ENCODE data around the gene MED12L. TPM values are rescaled to one million over a fixed set of nuclear protein-coding genes. Genes with fewer than 3 reads are reported as not detected.

MED12L gene
- total and polyA plus RNA-seq, 10 of the 15 experiments (the other 5 are each of a cell fraction or from before 2014, with no cell fraction given): 0.01 to 0.06 (median 0.03) TPM; not detected in 2

DNA sequence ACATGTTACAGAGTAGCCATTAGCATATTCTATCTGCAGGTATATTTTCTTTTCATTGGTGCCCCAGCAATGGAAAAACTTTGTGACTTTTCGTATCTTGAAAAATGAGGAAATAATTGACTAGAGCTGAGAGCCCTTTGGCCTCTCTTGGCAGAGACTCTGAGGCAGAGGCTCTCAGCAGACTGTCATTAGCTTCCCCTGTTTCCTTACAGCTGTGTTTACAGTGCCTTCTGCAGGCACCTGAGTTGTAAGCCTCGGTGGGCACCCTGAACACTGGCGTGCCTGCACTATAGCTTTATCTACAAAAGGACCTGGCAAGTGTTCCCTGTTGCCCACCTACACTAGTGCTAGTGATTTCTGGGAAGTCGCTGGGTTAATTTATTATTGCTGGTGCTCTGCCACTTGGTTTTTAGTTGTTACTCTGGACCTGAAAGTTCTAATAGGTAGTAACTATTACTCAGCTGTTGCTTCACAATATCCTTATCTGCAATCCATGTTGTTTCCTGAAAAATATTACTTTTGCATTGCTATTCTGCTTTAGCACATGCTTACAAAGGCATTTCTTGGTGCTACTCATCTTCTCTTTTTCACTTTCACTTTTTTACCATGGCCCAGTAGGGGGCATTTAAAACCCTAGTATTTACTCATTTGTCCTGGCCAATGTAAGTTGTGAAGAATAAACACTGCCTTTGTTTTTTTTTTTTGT lies 125.4 kb downstream of the MED12L start:
- no TSS peak for BruUV-seq (replicated peaks)
- TF ChIP-seq RAD21 (IDR thresholded peaks at IDR 0.05; ENCODE audit: insufficient read depth, low read depth, low read length): peak; percentile 14; the same call in 1 of the 2 replicates
- TF ChIP-seq, protein P1, sequence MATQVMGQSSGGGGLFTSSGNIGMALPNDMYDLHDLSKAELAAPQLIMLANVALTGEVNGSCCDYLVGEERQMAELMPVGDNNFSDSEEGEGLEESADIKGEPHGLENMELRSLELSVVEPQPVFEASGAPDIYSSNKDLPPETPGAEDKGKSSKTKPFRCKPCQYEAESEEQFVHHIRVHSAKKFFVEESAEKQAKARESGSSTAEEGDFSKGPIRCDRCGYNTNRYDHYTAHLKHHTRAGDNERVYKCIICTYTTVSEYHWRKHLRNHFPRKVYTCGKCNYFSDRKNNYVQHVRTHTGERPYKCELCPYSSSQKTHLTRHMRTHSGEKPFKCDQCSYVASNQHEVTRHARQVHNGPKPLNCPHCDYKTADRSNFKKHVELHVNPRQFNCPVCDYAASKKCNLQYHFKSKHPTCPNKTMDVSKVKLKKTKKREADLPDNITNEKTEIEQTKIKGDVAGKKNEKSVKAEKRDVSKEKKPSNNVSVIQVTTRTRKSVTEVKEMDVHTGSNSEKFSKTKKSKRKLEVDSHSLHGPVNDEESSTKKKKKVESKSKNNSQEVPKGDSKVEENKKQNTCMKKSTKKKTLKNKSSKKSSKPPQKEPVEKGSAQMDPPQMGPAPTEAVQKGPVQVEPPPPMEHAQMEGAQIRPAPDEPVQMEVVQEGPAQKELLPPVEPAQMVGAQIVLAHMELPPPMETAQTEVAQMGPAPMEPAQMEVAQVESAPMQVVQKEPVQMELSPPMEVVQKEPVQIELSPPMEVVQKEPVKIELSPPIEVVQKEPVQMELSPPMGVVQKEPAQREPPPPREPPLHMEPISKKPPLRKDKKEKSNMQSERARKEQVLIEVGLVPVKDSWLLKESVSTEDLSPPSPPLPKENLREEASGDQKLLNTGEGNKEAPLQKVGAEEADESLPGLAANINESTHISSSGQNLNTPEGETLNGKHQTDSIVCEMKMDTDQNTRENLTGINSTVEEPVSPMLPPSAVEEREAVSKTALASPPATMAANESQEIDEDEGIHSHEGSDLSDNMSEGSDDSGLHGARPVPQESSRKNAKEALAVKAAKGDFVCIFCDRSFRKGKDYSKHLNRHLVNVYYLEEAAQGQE (IDR thresholded peaks at IDR 0.05; ENCODE audit: low read depth, low read length): no peak
- TF ChIP-seq SIN3A (IDR thresholded peaks at IDR 0.05; ENCODE audit: low read depth, low read length): no peak
- TF ChIP-seq RB1 (IDR thresholded peaks at IDR 0.05; ENCODE audit: borderline replicate concordance): no peak
- TF ChIP-seq MXI1 (IDR thresholded peaks at IDR 0.05; ENCODE audit: low read depth, low read length): no peak
- TF ChIP-seq, protein P2, sequence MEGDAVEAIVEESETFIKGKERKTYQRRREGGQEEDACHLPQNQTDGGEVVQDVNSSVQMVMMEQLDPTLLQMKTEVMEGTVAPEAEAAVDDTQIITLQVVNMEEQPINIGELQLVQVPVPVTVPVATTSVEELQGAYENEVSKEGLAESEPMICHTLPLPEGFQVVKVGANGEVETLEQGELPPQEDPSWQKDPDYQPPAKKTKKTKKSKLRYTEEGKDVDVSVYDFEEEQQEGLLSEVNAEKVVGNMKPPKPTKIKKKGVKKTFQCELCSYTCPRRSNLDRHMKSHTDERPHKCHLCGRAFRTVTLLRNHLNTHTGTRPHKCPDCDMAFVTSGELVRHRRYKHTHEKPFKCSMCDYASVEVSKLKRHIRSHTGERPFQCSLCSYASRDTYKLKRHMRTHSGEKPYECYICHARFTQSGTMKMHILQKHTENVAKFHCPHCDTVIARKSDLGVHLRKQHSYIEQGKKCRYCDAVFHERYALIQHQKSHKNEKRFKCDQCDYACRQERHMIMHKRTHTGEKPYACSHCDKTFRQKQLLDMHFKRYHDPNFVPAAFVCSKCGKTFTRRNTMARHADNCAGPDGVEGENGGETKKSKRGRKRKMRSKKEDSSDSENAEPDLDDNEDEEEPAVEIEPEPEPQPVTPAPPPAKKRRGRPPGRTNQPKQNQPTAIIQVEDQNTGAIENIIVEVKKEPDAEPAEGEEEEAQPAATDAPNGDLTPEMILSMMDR (IDR thresholded peaks at IDR 0.05 in 2 of 3, conservative IDR thresholded peaks at IDR 0.05 in 1 of 3; ENCODE audit: control insufficient read depth in 2 of 3, extremely low read depth in 1 of 3, insufficient read depth in 1 of 3, low read depth in 3 of 3, low read length in 3 of 3): 0 out of 6 replicates have a peak, but pooled peaks of 2 of the 3 experiments have one; percentile 13 to 25
- TF ChIP-seq CHD2 (IDR thresholded peaks at IDR 0.05; ENCODE audit: borderline replicate concordance, low read depth, low read length): no peak
- no peak for TF ChIP-seq STAT3 (IDR thresholded peaks at IDR 0.05; ENCODE audit: low read depth, low read length)
- no peak for TF ChIP-seq CBFB (IDR thresholded peaks at IDR 0.05; ENCODE audit: low read depth)
- TF ChIP-seq IRF4 (IDR thresholded peaks at IDR 0.05; ENCODE audit: low read depth, low read length): no peak
- TF ChIP-seq, protein P3, sequence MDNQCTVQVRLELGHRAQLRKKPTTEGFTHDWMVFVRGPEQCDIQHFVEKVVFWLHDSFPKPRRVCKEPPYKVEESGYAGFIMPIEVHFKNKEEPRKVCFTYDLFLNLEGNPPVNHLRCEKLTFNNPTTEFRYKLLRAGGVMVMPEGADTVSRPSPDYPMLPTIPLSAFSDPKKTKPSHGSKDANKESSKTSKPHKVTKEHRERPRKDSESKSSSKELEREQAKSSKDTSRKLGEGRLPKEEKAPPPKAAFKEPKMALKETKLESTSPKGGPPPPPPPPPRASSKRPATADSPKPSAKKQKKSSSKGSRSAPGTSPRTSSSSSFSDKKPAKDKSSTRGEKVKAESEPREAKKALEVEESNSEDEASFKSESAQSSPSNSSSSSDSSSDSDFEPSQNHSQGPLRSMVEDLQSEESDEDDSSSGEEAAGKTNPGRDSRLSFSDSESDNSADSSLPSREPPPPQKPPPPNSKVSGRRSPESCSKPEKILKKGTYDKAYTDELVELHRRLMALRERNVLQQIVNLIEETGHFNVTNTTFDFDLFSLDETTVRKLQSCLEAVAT (IDR thresholded peaks at IDR 0.05): no peak
- TF ChIP-seq ZNF217 (IDR thresholded peaks at IDR 0.05): no peak
- intact Hi-C loops (cut with micrococcal nuclease; ENCODE audit: unreplicated experiment): no loop called here
- POLR2A ChIA-PET: interaction anchor here (0.7 kb wide), 1 partner anchor 43 kb away, joined by 3 read pairs; no protein-coding TSS in a partner anchor
- RAD21 ChIA-PET (ENCODE audit: unreplicated experiment): interaction anchor here (0.9 to 1.5 kb wide), 3 partner anchors 16 to 67 kb away, joined by 3 to 7 read pairs (median 3); partner anchors contain the start of gene P2RY14
- no peaks in the 10 kb centered on the region for H4K20me1 ChIP-seq (ENCODE audit: control insufficient read depth, insufficient read depth)
- no peak overlapping the region for H3K9ac ChIP-seq (ENCODE audit: control insufficient read depth, insufficient read depth, low read length)
- no peaks in the 10 kb centered on the region for H3K4me1 ChIP-seq (ENCODE audit: control insufficient read depth, insufficient read depth, low read length)
- CTCF ChIA-PET: interaction anchor here (0.7 to 2.9 kb wide), 7 partner anchors 17 to 81 kb away, joined by 3 to 16 read pairs (median 6); no protein-coding TSS in a partner anchor
- WGBS (ENCODE audit: insufficient coverage, insufficient replicate concordance, low lambda C conversion rate, missing lambda C conversion rate): 26% methylated on average over 4 of the region's 4 CpGs
- no peaks in the 10 kb centered on the region for H3K9me3 ChIP-seq (replicated peaks; ENCODE audit: control insufficient read depth, insufficient read depth, low read length)
- no peaks in the 10 kb centered on the region for H3K79me2 ChIP-seq (ENCODE audit: control insufficient read depth, insufficient read depth, low read length)
- peak; percentile 38 for FAIRE-seq
- H3K27me3 ChIP-seq (replicated peaks in 1 of 2; ENCODE audit: control insufficient read depth in 2 of 2, insufficient read depth in 2 of 2, low read length in 1 of 2): no peaks in the 10 kb centered on the region
- DNase-seq (ENCODE audit: low read depth, low spot score): no peak
- H3K27ac ChIP-seq (ENCODE audit: control insufficient read depth, insufficient read depth): no peak overlapping the region
- H3K36me3 ChIP-seq (ENCODE audit: control insufficient read depth in 2 of 2, insufficient read depth in 2 of 2, low read length in 1 of 2): no peaks in the 10 kb centered on the region
- peak; percentile 88 for ATAC-seq
- SMC1A ChIA-PET (ENCODE audit: uncharacterized antibody, unreplicated experiment): interaction anchor here (1.2 to 5.3 kb wide), 4 partner anchors 10 to 43 kb away, joined by 3 to 23 read pairs (median 6); no protein-coding TSS in a partner anchor
- H2AFZ ChIP-seq (ENCODE audit: control insufficient read depth, low read depth, low read length): no peak overlapping the region
- H3K4me2 ChIP-seq (ENCODE audit: control insufficient read depth, insufficient read depth): no peak overlapping the region
- in situ Hi-C loops (cut with MboI): no loop called here
- no peak overlapping the region for H3K4me3 ChIP-seq

Data from GM12878 (cell line).